ENCODE data around the gene SPNS2.

SPNS2 gene

GRCh38 chr17:4498461-4499397 is at the start of gene SPNS2:
TSS of gene SPNS2 (plus strand) at chr17:4498881. CDS start at chr17:4499048, 167 bp downstream.
- DNase-seq = peak; percentile 39

- DNase-seq = no peak
Measured at GRCh38 chr17:4449736-4450135, 48.9 kb upstream of the SPNS2 start.

- DNase-seq = no peak
Measured at GRCh38 chr17:4450710-4451316, 47.9 kb upstream of the SPNS2 start.

GRCh38 chr17:4453812-4454591 is 44.7 kb upstream of the SPNS2 start:
- DNase-seq = no peak

- no peak for DNase-seq
Measured at GRCh38 chr17:4460661-4461060, 38.0 kb upstream of the SPNS2 start.

GRCh38 chr17:4463818-4464476 is 34.7 kb upstream of the SPNS2 start:
- DNase-seq = no peak

GRCh38 chr17:4465786-4466185 is 32.9 kb upstream of the SPNS2 start:
- no peak for DNase-seq

- no peak for DNase-seq
Measured at GRCh38 chr17:4467287-4467686, 31.4 kb upstream of the SPNS2 start.

GRCh38 chr17:4469552-4469951 is 29.1 kb upstream of the SPNS2 start:
- no peak for DNase-seq

- DNase-seq = no peak
Measured at GRCh38 chr17:4472286-4472685, 26.4 kb upstream of the SPNS2 start.

- no peak for DNase-seq
Measured at GRCh38 chr17:4474093-4474492, 24.6 kb upstream of the SPNS2 start.

- DNase-seq = no peak
Measured at GRCh38 chr17:4475001-4475400, 23.7 kb upstream of the SPNS2 start.

GRCh38 chr17:4475463-4475862 is 23.2 kb upstream of the SPNS2 start:
- DNase-seq = no peak

- no peak for DNase-seq
Measured at GRCh38 chr17:4476017-4476416, 22.7 kb upstream of the SPNS2 start.

- no peak for DNase-seq
Measured at GRCh38 chr17:4476511-4477070, 22.1 kb upstream of the SPNS2 start.

GRCh38 chr17:4477255-4477791 is 21.4 kb upstream of the SPNS2 start:
- no peak for DNase-seq

GRCh38 chr17:4478318-4478830 is 20.3 kb upstream of the SPNS2 start:
- no peak for DNase-seq

- no peak for DNase-seq
Measured at GRCh38 chr17:4479340-4479981, 19.2 kb upstream of the SPNS2 start.

GRCh38 chr17:4479982-4480751 is 18.5 kb upstream of the SPNS2 start:
- no peak for DNase-seq

All from stimulated activated CD4-positive, alpha-beta T cell treated with anti-CD3 and anti-CD28 coated beads, Interleukin-1b, Interleukin-23, amount 100 ng/mL, for 48 hours (primary cell).